GM18520 (cell line): ENCODE measurements around the gene AKT3.

Experiments used
- ATAC-seq: cut with Tn5 transposase; IDR thresholded peaks from one replicate; pipeline ENCODE4 v1.9.1; 2021; ENCODE audit not compliant: unreplicated experiment

AKT3 gene

GRCh38 chr1:243513726-243514491 lies 336.1 kb downstream of the AKT3 start:
- ATAC-seq = no peak

DNA sequence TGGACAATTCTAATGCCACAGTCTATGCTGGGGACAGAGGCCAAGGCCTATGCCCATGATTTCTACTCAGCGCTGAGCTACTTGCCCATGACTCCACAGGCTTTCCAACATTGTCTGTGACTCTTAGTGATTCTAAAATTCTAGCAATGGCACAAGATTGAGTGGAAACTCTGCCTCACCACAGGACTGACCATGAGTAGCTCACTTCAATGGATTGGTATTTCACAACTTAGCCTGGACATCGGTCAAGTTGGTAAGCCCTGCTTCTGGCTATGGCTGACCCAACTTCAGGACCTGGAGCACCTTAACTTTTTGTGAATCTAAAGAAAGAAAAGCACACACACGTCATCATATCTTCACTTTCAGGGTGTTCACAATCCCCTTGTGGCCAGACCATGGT lies 339.1 kb downstream of the AKT3 start:
- ATAC-seq = no peak

- no peak for ATAC-seq
Observed at GRCh38 chr1:243508943-243509342, 341.1 kb downstream of the AKT3 start.

DNA sequence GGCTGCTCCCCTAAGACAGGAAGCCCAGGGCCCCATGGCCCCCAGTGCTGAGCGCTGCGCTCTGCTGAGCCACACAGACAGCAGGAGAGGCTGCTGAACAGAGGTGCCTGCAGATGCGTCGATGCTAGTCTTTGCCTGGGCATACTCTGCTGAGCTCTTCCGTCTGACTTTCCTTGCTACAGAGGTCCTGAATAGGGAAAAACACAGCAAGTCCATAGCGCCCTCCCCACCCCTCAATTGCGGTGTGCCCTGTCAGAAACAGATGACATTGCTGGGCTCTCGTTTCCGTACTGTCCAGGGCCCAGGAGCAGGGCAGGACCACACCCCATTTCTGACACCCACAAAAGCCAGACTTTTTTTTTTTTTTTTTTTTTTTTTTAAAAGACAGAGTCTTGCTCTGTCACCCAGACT lies 341.7 kb downstream of the AKT3 start:
- no peak for ATAC-seq

- ATAC-seq = no peak
Observed at GRCh38 chr1:243507672-243508302, 342.3 kb downstream of the AKT3 start.

- no peak for ATAC-seq
Observed at GRCh38 chr1:243507001-243507671, 342.9 kb downstream of the AKT3 start.

DNA sequence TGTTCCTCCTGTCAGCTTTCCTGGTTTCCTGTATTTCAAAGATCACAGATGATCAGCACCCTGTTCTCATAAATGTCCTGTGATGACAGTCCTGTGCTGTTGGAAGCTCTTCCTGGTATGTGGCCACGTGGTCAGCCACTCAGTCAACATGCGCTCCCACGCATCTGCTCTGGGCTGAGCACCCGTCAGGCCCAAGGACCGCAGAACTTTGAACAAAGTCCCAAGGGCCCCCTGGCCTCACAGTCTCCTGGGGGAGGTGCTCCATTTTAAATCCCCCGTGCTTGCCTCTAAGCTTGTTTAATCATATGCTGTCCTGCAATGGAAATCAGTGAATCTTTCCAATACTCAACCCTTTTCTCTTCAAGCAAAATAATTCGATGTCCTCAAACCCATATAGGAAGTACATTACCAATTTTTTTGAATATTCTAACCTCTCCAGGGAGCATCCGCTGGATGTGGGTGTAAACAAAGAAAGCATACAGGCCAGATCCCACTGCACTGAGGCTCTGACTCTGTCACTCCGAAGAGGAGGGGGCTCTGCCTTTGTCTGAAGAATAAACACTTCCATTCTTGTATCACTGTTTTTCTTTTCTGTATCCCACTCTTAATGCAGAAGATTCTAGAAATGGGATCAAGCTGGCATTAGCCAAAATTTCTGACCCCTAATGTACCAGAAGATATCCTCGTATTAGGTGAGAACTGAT lies 343.9 kb downstream of the AKT3 start:
- ATAC-seq = no peak

- no peak for ATAC-seq
Observed at GRCh38 chr1:243503155-243503554, 346.9 kb downstream of the AKT3 start.

- no peak for ATAC-seq
Observed at GRCh38 chr1:243501002-243501401, 349.0 kb downstream of the AKT3 start.

GRCh38 chr1:243500512-243500911 lies 349.5 kb downstream of the AKT3 start:
- no peak for ATAC-seq

GRCh38 chr1:243499711-243500110 lies 350.3 kb downstream of the AKT3 start:
- no peak for ATAC-seq

GRCh38 chr1:243499248-243499647 lies 350.8 kb downstream of the AKT3 start:
- no peak for ATAC-seq

- no peak for ATAC-seq
Observed at GRCh38 chr1:243497939-243498681, 351.9 kb downstream of the AKT3 start.

DNA sequence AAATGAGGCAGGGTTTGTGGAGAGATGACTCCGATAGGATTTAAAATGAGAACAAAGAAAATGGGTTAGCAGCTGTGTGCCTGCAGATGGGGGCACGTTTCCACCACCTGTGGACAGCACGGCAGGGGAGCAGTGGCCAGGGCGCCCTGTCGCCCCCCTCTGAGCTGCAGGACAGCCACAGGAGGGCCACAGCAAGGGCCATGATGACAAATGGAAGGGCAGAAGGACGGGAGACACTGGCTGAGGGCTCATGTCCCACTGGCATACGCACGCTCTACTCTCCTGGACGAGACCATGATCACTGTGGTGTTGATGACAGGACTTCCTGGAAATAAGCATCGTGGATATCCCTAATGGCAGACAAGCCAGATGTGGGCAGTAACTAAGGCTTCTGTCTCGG lies 353.2 kb downstream of the AKT3 start:
- no peak for ATAC-seq

DNA sequence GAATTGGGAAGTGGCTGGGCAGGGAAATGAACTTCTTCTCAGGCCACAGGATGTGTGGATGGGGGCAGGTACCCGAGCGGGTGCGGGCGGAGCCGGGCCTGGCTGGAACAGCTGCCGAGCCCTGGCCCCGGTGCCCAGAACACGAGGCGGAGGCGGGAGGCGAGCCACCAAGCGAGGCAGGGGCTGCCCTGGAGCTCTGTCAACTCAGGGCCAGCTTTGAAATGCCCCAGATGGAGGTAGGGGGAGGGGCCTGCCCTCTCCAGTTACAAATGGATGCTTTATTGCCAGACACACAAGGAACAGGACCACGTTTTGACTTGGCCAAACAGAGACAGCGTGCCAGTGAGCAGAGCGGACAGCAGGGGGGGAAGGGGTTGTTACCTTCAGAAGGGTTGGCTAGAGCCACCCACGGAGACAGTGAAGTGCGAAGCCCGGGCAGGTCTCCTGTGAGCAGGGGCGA lies 353.8 kb downstream of the AKT3 start:
- ATAC-seq = no peak

- ATAC-seq = no peak
Observed at GRCh38 chr1:243495442-243496186, 354.4 kb downstream of the AKT3 start.

DNA sequence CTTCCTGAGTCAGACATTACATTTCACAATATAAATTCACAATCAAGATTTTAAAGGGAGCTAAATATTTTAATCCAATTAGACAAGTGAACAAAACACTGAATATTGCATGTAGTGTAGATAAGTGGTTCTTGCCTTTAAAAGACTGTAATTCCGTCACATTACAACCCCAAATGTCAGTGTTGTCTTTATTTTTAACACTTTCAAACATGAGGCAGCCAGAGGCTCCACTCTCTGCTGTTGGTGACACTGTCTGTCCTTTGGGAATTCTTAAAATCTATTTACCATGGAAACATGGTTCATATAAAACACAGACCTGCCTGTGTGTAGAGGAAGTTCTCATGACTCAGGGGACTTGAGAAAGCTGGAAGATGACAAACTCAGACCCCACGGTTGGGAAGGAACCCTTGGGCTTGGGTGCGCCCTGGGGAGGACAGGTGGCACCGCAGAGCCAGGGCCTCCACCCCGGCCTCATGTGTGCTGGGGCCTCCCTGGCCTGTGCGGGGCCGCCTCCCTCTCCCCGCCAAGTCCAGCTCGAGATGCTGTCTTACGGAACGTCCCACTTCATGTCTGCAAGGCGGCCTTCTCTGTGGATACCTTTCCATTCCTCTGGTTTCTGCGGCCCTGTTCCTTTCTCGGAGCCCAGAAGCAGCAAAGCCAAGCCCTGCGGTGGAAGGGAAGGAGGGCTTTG lies 355.2 kb downstream of the AKT3 start:
- no peak for ATAC-seq

DNA sequence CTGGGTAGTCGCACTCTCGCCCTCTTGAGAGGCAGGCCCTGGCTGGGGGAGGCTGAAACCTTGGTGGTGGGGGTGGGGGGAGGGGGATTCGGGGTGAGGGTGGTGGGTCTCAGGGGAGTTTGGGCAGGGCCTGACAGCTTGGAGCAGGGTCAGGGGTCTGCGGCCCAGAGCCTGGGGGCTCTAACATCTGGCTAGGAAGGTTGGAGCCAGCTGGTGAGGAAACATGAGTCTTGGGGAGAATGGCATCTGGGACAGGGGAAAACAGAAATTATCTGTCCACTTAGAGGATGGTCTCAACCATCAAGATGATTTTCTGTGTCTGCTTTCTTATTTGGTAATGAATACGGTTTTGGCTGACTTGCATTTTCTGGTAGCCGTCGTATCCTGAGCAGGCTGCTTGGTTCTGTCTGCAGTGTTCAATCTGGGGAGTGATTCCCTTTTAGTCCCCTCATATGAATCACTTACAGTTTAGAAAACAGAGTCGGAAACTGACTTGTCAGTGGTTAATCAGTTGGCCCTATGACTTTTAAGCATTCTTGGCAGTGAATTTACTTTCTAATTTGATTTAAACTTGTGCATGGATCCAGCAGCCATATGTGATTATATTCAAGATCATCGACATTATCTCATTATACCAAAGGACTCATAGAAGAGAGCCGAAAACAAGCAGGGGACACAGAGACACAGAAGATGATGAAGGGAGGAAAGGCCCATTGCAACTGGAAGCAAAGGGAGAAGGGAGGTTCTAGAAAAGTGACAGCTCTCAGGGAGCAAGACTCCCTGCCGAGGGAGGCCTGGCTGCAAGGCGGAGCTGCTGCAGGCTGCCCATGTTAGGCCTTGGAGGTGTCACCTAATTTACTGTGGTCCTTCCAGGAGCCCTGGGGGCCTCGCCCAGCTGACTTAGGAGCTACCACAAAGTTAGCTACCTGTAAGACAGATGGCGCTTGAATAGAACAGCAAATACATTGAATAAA lies 356.6 kb downstream of the AKT3 start:
- ATAC-seq = no peak
